ENCODE results near the gene OR4B1. TPM values are rescaled to one million over a fixed set of nuclear protein-coding genes. Genes with fewer than 3 reads are reported as not detected.
"Not testable (repeated sequence)": the region's sequence is repeated elsewhere in the genome, so short reads cannot be mapped to it uniquely, and the experiment has no call there.

Gene OR4B1
- total and polyA plus RNA-seq, 8 donors, result not detected

DNA sequence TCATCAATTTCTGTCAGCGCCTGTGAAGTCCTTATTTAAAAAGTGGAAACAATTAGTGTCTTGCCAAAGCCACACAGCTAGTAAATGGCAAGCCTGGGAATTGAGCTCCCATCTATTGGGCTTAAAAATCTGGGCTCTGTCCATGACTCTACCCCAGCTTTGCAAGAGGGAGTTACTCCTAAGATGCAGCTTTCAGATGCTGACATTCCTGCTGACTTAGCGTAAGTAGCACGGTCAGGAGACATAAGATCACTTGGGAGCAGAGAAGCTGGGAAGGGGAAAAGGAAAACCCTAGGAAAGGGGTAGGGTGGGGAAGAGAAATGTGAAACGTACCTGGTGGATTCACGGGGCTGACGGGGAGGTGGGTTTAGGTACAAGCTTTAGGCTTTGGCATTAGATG, 36.0 kb upstream of the OR4B1 start:
- Histone ChIP-seq H3K9me3 (no peaks in the 10 kb centered on the region), H3K36me3 (no peaks in the 10 kb centered on the region), H3K4me1 (no peaks in the 10 kb centered on the region), H3K27me3 (no peaks in the 10 kb centered on the region), H3K4me3 (no peak overlapping the region), H3K27ac (no peak overlapping the region)
- 78 to 89% (median 80%) methylated on average over 6 of the region's 6 CpGs for WGBS, 5 donors
- TF ChIP-seq EP300 (IDR thresholded peaks at IDR 0.05) (no peak), POLR2A (IDR thresholded peaks at IDR 0.05) (no peak), POLR2AphosphoS5 (IDR thresholded peaks at IDR 0.05) (no peak)
- TF ChIP-seq, protein P1, sequence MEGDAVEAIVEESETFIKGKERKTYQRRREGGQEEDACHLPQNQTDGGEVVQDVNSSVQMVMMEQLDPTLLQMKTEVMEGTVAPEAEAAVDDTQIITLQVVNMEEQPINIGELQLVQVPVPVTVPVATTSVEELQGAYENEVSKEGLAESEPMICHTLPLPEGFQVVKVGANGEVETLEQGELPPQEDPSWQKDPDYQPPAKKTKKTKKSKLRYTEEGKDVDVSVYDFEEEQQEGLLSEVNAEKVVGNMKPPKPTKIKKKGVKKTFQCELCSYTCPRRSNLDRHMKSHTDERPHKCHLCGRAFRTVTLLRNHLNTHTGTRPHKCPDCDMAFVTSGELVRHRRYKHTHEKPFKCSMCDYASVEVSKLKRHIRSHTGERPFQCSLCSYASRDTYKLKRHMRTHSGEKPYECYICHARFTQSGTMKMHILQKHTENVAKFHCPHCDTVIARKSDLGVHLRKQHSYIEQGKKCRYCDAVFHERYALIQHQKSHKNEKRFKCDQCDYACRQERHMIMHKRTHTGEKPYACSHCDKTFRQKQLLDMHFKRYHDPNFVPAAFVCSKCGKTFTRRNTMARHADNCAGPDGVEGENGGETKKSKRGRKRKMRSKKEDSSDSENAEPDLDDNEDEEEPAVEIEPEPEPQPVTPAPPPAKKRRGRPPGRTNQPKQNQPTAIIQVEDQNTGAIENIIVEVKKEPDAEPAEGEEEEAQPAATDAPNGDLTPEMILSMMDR (IDR thresholded peaks at IDR 0.05), result no peak
- DNase-seq, result no peak
- intact Hi-C loops (cut with DNase I; ENCODE audit: low total_unique reads), result no loop called here

DNA sequence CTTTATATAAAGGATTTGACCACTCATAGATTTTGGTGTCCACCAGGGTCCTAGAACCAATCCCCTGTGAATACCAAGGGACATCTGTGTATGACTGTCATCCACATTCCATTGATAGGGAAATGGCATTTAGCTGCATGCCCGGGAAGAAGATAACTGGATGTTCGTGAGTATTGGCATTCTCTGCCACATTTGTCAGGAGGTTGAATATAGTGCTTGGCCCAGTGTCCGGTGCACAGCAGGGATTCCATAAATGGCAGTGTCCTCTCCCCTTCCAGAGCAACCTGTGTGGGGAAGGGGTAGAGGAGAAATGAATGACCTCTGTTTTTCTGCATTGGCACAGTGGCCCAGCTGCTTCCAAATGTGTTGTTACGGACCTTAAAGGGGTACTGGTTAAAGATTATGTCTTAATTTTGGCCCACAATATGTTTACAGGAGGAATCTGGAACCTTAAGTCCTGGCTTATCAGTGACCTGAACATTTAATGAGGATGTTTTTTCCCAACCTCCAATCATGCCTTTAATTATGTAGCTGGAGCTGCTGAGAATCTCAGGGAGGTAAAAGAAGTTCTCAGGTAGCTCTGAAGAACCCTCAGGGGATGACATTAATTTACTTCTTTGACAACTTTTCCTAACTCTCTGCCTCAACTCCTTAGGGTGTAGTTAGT, 33.6 kb upstream of the OR4B1 start:
- H3K36me3 ChIP-seq, result no peaks in the 10 kb centered on the region
- no peak overlapping the region for H3K27ac ChIP-seq
- WGBS, 5 donors, result 60 to 75% (median 72%) methylated on average over 4 of the region's 4 CpGs
- no peaks in the 10 kb centered on the region for H3K27me3 ChIP-seq
- H3K4me3 ChIP-seq, result no peak overlapping the region
- TF ChIP-seq POLR2A (IDR thresholded peaks at IDR 0.05) (no peak), EP300 (IDR thresholded peaks at IDR 0.05) (no peak), POLR2AphosphoS5 (IDR thresholded peaks at IDR 0.05) (no peak)
- TF ChIP-seq, protein P1 (IDR thresholded peaks at IDR 0.05), result no peak
- no peak for DNase-seq
- H3K4me1 ChIP-seq, result no peaks in the 10 kb centered on the region
- intact Hi-C loops (cut with DNase I; ENCODE audit: low total_unique reads), result no loop called here
- no peaks in the 10 kb centered on the region for H3K9me3 ChIP-seq

DNA sequence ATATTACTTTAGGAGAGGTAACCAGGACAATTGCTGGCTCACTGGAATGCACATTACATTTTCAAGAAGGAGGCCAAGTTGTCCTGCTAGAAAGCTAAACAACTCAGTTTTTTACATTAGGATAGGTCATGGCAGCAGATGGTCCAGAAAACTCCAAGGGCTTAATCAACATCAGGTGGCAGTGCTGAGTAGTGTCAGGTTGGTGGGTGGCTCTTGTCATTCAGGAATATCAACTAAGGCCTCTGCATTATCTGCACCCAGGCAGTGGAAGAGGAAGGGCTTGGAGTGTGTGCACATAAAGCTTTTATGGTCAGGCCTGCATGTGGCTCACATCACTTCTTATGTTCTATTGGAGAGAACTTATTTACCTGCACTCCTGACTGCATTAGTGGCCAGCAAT, 32.2 kb upstream of the OR4B1 start:
- no peaks in the 10 kb centered on the region for H3K4me1 ChIP-seq
- H3K4me3 ChIP-seq, result no peak overlapping the region
- H3K9me3 ChIP-seq, result no peaks in the 10 kb centered on the region
- H3K27ac ChIP-seq, result no peak overlapping the region
- no peak for DNase-seq
- intact Hi-C loops (cut with DNase I; ENCODE audit: low total_unique reads), result no loop called here
- H3K27me3 ChIP-seq, result no peaks in the 10 kb centered on the region
- TF ChIP-seq EP300 (IDR thresholded peaks at IDR 0.05) (no peak), POLR2AphosphoS5 (IDR thresholded peaks at IDR 0.05) (no peak), POLR2A (IDR thresholded peaks at IDR 0.05) (no peak)
- TF ChIP-seq, protein P1 (IDR thresholded peaks at IDR 0.05), result no peak
- H3K36me3 ChIP-seq, result no peaks in the 10 kb centered on the region

DNA sequence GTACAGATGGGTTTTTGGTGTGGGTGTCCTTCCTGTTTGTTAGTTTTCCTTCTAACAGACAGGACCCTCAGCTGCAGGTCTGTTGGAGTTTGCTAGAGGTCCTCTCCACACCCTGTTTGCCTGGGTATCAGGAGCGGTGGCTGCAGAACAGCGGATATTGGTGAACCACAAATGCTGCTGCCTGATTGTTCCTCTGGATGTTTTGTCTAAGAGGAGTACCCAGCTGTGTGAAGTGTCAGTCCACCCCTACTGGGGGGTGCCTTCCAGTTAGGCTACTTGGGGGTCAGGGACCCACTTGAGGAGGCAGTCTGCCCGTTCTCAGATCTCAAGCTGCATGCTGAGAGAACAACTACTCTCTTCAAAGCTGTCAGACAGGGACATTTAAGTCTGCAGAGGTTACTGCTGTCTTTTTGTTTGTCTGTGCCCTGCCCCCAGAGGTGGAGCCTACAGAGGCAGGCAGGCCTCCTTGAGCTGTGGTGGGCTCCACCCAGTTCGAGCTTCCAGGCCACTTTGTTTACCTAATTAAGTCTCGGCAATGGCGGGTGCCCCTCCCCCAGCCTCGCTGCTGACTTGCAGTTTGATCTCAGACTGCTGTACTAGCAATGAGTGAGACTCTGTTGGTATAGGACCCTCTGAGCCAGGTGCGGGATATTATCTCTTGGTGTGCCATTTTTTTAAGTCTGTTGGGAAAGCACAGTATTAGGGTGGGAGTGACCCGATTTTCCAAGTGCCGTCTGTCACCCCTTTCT, 25.5 kb upstream of the OR4B1 start:
- intact Hi-C loops (cut with DNase I; ENCODE audit: low total_unique reads); H3K27me3 ChIP-seq; H3K27ac ChIP-seq; DNase-seq; H3K4me1 ChIP-seq; H3K36me3 ChIP-seq; H3K4me3 ChIP-seq: not testable (repeated sequence)
- H3K9me3 ChIP-seq, result peaks cover 0 to 27% (median 16%) of the 10 kb centered on the region in 4 donors
- 33 to 50% (median 43%) methylated on average over 10 of the region's 10 CpGs for WGBS, 5 donors

DNA sequence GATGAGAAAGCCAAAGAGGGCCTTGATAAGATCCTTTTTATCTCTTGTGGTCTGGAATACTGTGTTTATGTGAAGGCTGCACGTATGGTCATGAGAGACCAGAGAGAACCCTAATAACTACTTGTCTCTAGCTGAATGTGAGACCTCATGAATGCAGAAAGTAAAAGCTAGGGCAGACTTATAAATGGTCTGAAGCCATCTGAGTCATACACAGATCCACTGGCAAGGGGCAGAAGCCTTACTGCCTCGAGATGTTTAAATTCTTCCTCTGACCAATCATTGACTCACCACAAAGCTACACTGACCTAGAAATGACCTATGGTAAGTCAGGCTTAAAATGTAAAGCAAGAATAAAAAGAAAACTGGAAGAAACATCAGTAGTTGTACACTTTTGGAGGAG, 22.7 kb upstream of the OR4B1 start:
- DNase-seq, result no peak
- intact Hi-C loops (cut with DNase I; ENCODE audit: low total_unique reads), result no loop called here
- H3K36me3 ChIP-seq, result no peaks in the 10 kb centered on the region
- H3K4me1 ChIP-seq, result no peaks in the 10 kb centered on the region
- no peak overlapping the region for H3K4me3 ChIP-seq
- peaks cover 0 to 5% (median 0%) of the 10 kb centered on the region in 3 donors for H3K27me3 ChIP-seq
- H3K9me3 ChIP-seq, result peaks cover 0 to 32% (median 28%) of the 10 kb centered on the region in 4 donors
- H3K27ac ChIP-seq, result no peak overlapping the region
- TF ChIP-seq POLR2AphosphoS5 (IDR thresholded peaks at IDR 0.05) (no peak), EP300 (IDR thresholded peaks at IDR 0.05) (no peak), POLR2A (IDR thresholded peaks at IDR 0.05) (no peak)
- TF ChIP-seq, protein P1 (IDR thresholded peaks at IDR 0.05), result no peak
- 52 to 66% (median 58%) methylated on average over 2 of the region's 2 CpGs for WGBS, 5 donors

Measured in stomach (tissue), 9 donors.